ENCODE data around the gene ELMOD3.

DNA sequence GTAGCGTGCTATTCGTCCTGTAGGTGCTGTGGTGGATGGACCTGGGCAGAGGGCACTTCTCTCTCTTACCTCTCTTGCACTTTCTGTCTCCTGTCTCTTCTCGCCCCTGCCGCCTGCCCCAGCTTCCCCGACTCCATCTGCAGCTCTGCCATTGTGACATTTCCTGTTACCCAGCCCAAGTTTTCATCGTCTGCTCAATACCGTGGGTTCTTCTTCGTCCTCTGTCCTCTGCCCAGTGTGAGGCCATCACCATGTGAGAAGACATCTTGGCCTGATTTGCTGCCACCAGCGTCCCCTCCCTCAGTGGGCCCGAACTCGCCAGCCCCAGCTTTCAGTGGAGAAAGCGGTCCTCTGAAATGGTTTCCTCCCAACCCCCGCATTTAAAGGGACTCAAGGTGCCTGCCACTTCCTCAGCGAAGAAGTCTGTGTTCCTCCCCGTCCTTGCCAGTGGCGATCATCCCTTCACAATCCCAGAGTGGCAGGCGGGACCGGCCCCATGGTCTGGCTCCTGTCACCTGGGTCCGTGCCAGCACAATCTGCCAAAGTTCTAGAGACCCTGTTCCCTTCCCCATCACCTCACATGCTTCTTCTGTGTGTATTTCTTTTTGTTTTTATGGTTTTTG lies 44.8 kb upstream of the ELMOD3 start:
- no peak for TF ChIP-seq EZH2phosphoT487 (IDR thresholded peaks at IDR 0.05; ENCODE audit: insufficient read depth, low read depth)
- no peak for TF ChIP-seq EZH2 (IDR thresholded peaks at IDR 0.05; ENCODE audit: insufficient read depth, poor library complexity, severe bottlenecking)

Data from GM23248 (cell line).